ENCODE measurements around the gene ZNF765. TPM values are rescaled to one million over a fixed set of nuclear protein-coding genes. Genes with fewer than 3 reads are reported as not detected.
"Not testable (repeated sequence)": the region's sequence is repeated elsewhere in the genome, so short reads cannot be mapped to it uniquely, and the experiment has no call there.

The ZNF765 gene
- total and polyA plus RNA-seq, 2 donors (not counting 1 experiment from before 2014, with no cell fraction given): 5.3 to 24.0 TPM

DNA sequence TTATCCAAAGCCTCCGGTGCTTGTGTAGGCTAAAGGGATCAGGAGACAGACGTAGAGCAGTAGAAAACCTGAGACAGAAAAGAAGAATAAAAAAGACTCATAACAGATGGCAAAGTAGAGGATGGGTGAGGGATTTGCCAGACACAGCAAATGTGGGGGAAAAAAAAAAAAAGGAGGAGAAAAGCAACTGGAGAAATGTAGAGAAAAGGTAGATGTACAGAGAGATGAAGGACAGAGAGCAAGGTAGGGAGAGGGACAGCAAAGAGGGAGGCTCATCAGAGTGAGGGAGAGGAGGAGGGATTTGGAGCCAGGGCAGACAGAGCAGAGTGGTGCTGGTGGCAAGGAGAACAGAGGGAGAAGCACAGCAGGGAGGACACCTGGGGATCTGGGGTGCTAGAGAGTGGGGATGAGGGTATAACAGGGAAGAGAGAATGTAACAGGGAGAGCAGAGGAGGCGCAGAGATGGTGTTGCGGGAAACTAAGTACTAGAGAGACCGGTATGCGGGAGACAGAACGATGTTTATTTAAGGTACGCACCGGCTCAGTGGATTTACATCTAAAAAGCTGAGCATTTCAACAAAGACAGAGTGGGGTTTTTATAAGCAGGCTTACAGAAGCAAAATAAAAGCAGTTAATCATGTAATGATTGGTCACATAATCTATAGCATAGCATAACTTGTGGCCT is 1.0 kb downstream of the ZNF765 start:
- Histone ChIP-seq H3K4me2 (replicated peaks; ENCODE audit: low read depth, low read length, poor library complexity, severe bottlenecking) (peak overlapping the region; percentile 89), H3K36me3 (replicated peaks in 1 of 2; ENCODE audit: control extremely low read depth in 1 of 2, control insufficient read depth in 1 of 2, extremely low read depth in 1 of 2, insufficient read depth in 2 of 2, low read length in 1 of 2) (peaks cover 6 to 28% of the 10 kb centered on the region in 2 experiments), H3K79me2 (ENCODE audit: control insufficient read depth, insufficient read depth, low read length) (peaks cover 29% of the 10 kb centered on the region), H2AFZ (ENCODE audit: insufficient read depth, low read depth, low read length, poor library complexity, severe bottlenecking) (peak overlapping the region; percentile 97), H3K9me3 (ENCODE audit: control extremely low read depth in 1 of 3, control insufficient read depth in 2 of 3, insufficient read depth in 1 of 3, low read length in 2 of 3) (peaks cover 0 to 42% (median 2%) of the 10 kb centered on the region in 3 donors), H3K9ac (ENCODE audit: low read length) (peak overlapping the region; percentile 77), H3K4me3 (ENCODE audit: control extremely low read depth in 1 of 5, extremely low read depth in 1 of 5, insufficient read depth in 1 of 5, low read depth in 2 of 5, low read length in 4 of 5) (peak overlapping the region; percentile 65 to 85 (median 78)), H3K4me1 (ENCODE audit: control insufficient read depth in 2 of 2, insufficient read depth in 2 of 2, low read length in 2 of 2) (peaks cover 11 to 16% of the 10 kb centered on the region in 2 donors), H3K27ac (ENCODE audit: low read length in 2 of 2) (peak overlapping the region in 1 of 2 donors; percentile 85)
- H3K27ac Mint-ChIP-seq: peak overlapping the region; percentile 69
- H3K27me3 Mint-ChIP-seq; H4K20me1 ChIP-seq (ENCODE audit: control insufficient read depth, insufficient read depth, low read length, poor library complexity, severe bottlenecking); H3K9me3 Mint-ChIP-seq (ENCODE audit: insufficient read depth); ATAC-seq (ENCODE audit: low read depth); H3K27me3 ChIP-seq (replicated peaks in 1 of 4; ENCODE audit: control extremely low read depth in 1 of 4, control insufficient read depth in 3 of 4, insufficient read depth in 4 of 4, low read length in 3 of 4): not testable (repeated sequence)
- peaks cover 27% of the 10 kb centered on the region for H3K4me1 Mint-ChIP-seq
- peak overlapping the region; percentile 86 for H3K4me3 Mint-ChIP-seq
- POLR2A ChIA-PET: interaction anchor here (0.6 to 1.3 kb wide), 2 partner anchors 35 to 688 kb away, joined by 4 read pairs; partner anchors contain the start of gene ZNF761
- WGBS (ENCODE audit: insufficient coverage): 39% methylated on average over 9 of the region's 9 CpGs
- intact Hi-C loops (cut with micrococcal nuclease): loop anchor here (1.0 to 2.0 kb wide), 7 partner anchors 31 to 293 kb away; partner anchors contain the start of genes ZNF160, ZNF525, ZNF761 and ZNF813
- CTCF ChIA-PET: interaction anchor here (0.5 to 1.8 kb wide), 4 partner anchors 32 to 805 kb away, joined by 3 to 6 read pairs (median 3); no protein-coding TSS in a partner anchor
- peak; percentile 15 for DNase-seq

DNA sequence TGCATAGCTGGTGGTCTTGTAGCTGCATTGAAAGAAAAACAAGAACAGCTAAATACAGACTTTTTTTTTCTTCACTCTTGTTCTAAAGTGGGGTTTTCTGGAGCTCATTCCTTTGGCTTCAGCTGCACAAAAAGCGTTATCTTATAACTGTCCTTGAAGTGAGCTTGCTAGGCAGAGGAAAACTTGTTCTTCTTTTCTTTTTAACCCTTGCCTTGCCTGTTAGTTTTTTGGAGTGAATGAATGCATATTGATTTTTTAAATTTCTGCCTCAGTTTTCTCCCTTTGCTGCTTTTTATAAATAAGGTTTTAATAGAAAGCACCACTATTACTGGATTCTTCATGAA is 1.5 kb downstream of the ZNF765 start:
- H3K27ac ChIP-seq (ENCODE audit: low read length in 2 of 2): no peak overlapping the region
- H3K4me1 ChIP-seq (ENCODE audit: control insufficient read depth in 2 of 2, insufficient read depth in 2 of 2, low read length in 2 of 2): peaks cover 11 to 16% of the 10 kb centered on the region in 2 donors
- H3K9ac ChIP-seq (ENCODE audit: low read length): no peak overlapping the region
- Mint-ChIP-seq H3K27me3 (no peaks in the 10 kb centered on the region), H3K27ac (no peak overlapping the region), H3K9me3 (ENCODE audit: insufficient read depth) (no peaks in the 10 kb centered on the region), H3K4me1 (peaks cover 27% of the 10 kb centered on the region), H3K4me3 (peak overlapping the region; percentile 86)
- peaks cover 29% of the 10 kb centered on the region for H3K79me2 ChIP-seq (ENCODE audit: control insufficient read depth, insufficient read depth, low read length)
- peak overlapping the region; percentile 89 for H3K4me2 ChIP-seq (replicated peaks; ENCODE audit: low read depth, low read length, poor library complexity, severe bottlenecking)
- H3K27me3 ChIP-seq (replicated peaks in 1 of 4; ENCODE audit: control extremely low read depth in 1 of 4, control insufficient read depth in 3 of 4, insufficient read depth in 4 of 4, low read length in 3 of 4): no peaks in the 10 kb centered on the region
- DNase-seq (no peak), ATAC-seq (ENCODE audit: low read depth) (no peak)
- no peaks in the 10 kb centered on the region for H4K20me1 ChIP-seq (ENCODE audit: control insufficient read depth, insufficient read depth, low read length, poor library complexity, severe bottlenecking)
- no peak overlapping the region for H3K4me3 ChIP-seq (ENCODE audit: control extremely low read depth in 1 of 5, extremely low read depth in 1 of 5, insufficient read depth in 1 of 5, low read depth in 2 of 5, low read length in 4 of 5)
- WGBS (ENCODE audit: insufficient coverage): no CpG with 5 or more reads among the region's 1 CpG
- peaks cover 0 to 42% (median 2%) of the 10 kb centered on the region in 3 donors for H3K9me3 ChIP-seq (ENCODE audit: control extremely low read depth in 1 of 3, control insufficient read depth in 2 of 3, insufficient read depth in 1 of 3, low read length in 2 of 3)
- intact Hi-C loops (cut with micrococcal nuclease): no loop called here
- H2AFZ ChIP-seq (ENCODE audit: insufficient read depth, low read depth, low read length, poor library complexity, severe bottlenecking): no peak overlapping the region
- no peak for TF ChIP-seq EZH2 (IDR thresholded peaks at IDR 0.05; ENCODE audit: borderline replicate concordance, insufficient read depth, low read depth, low read length, poor library complexity, severe bottlenecking)
- TF ChIP-seq, protein P1, sequence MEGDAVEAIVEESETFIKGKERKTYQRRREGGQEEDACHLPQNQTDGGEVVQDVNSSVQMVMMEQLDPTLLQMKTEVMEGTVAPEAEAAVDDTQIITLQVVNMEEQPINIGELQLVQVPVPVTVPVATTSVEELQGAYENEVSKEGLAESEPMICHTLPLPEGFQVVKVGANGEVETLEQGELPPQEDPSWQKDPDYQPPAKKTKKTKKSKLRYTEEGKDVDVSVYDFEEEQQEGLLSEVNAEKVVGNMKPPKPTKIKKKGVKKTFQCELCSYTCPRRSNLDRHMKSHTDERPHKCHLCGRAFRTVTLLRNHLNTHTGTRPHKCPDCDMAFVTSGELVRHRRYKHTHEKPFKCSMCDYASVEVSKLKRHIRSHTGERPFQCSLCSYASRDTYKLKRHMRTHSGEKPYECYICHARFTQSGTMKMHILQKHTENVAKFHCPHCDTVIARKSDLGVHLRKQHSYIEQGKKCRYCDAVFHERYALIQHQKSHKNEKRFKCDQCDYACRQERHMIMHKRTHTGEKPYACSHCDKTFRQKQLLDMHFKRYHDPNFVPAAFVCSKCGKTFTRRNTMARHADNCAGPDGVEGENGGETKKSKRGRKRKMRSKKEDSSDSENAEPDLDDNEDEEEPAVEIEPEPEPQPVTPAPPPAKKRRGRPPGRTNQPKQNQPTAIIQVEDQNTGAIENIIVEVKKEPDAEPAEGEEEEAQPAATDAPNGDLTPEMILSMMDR (IDR thresholded peaks at IDR 0.05): no peak
- H3K36me3 ChIP-seq (replicated peaks in 1 of 2; ENCODE audit: control extremely low read depth in 1 of 2, control insufficient read depth in 1 of 2, extremely low read depth in 1 of 2, insufficient read depth in 2 of 2, low read length in 1 of 2): peaks cover 6 to 29% of the 10 kb centered on the region in 2 experiments
- ChIA-PET POLR2A (interaction anchor here (0.6 to 1.3 kb wide), 2 partner anchors 35 to 689 kb away, joined by 4 read pairs; partner anchors contain the start of gene ZNF761), CTCF (interaction anchor here (0.5 to 0.7 kb wide), 2 partner anchors 658 to 805 kb away, joined by 3 read pairs; no protein-coding TSS in a partner anchor)

DNA sequence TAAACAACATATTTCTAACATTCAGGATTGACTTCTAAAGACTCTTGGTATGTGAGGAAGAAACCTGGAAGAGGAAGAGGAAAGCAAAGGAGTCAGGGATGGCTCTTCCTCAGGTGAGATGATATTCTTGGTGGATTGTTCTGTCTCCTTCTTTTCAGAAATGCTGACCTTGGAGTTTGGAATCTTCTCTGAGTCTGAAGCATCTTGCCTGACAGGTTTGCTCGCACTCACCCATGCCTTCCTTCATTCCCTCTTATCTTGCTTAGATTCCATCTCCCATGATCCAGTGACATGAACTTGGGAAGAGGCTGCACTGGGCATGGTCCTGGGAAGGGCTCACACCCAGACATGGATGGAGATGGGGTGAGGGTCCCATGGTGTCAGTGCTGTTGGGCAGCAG is 3.0 kb downstream of the ZNF765 start:
- H3K79me2 ChIP-seq (ENCODE audit: control insufficient read depth, insufficient read depth, low read length): peaks cover 29% of the 10 kb centered on the region
- H2AFZ ChIP-seq (ENCODE audit: insufficient read depth, low read depth, low read length, poor library complexity, severe bottlenecking); POLR2A ChIA-PET; CTCF ChIA-PET; H3K9ac ChIP-seq (ENCODE audit: low read length); H3K27me3 Mint-ChIP-seq; H3K4me2 ChIP-seq (replicated peaks; ENCODE audit: low read depth, low read length, poor library complexity, severe bottlenecking); H3K4me3 ChIP-seq (ENCODE audit: control extremely low read depth in 1 of 5, extremely low read depth in 1 of 5, insufficient read depth in 1 of 5, low read depth in 2 of 5, low read length in 4 of 5); intact Hi-C loops (cut with micrococcal nuclease); H3K9me3 Mint-ChIP-seq (ENCODE audit: insufficient read depth); H3K27me3 ChIP-seq (replicated peaks in 1 of 4; ENCODE audit: control extremely low read depth in 1 of 4, control insufficient read depth in 3 of 4, insufficient read depth in 4 of 4, low read length in 3 of 4); H3K27ac ChIP-seq (ENCODE audit: low read length in 2 of 2); H4K20me1 ChIP-seq (ENCODE audit: control insufficient read depth, insufficient read depth, low read length, poor library complexity, severe bottlenecking); ATAC-seq (ENCODE audit: low read depth); H3K27ac Mint-ChIP-seq; DNase-seq: not testable (repeated sequence)
- H3K36me3 ChIP-seq (replicated peaks in 1 of 2; ENCODE audit: control extremely low read depth in 1 of 2, control insufficient read depth in 1 of 2, extremely low read depth in 1 of 2, insufficient read depth in 2 of 2, low read length in 1 of 2): peaks cover 7 to 38% of the 10 kb centered on the region in 2 experiments
- peaks cover 27% of the 10 kb centered on the region for H3K4me1 Mint-ChIP-seq
- peak overlapping the region; percentile 6 for H3K4me3 Mint-ChIP-seq
- WGBS (ENCODE audit: insufficient coverage): no CpG with 5 or more reads among the region's 1 CpG
- H3K4me1 ChIP-seq (ENCODE audit: control insufficient read depth in 2 of 2, insufficient read depth in 2 of 2, low read length in 2 of 2): peaks cover 11 to 16% of the 10 kb centered on the region in 2 donors
- H3K9me3 ChIP-seq (ENCODE audit: control extremely low read depth in 1 of 3, control insufficient read depth in 2 of 3, insufficient read depth in 1 of 3, low read length in 2 of 3): peaks cover 2 to 42% (median 2%) of the 10 kb centered on the region in 3 donors

Measured in B cell (primary cell).